A673 (cell line): ENCODE results near the gene SRPK3. TPM values are rescaled to one million over a fixed set of nuclear protein-coding genes. Genes with fewer than 3 reads are reported as not detected.
"Not testable (repeated sequence)": the region's sequence is repeated elsewhere in the genome, so short reads cannot be mapped to it uniquely, and the experiment has no call there.

Source experiments
- BruUV-seq: library from RNA; stranded (reverse); fragments of 400-500 nt; replicated peaks from 2 replicates; lab custom pipeline; 2021; lab: Mats Ljungman, UMichigan
- CTCF ChIA-PET: fragments of 300-600 bp; sonication (Branson Sonifier 250); formaldehyde crosslinking; loops from one replicate; lab custom pipeline; 2022; ENCODE audit warnings: antibody characterized with exemption; lab: Charles Lee
- POLR2A ChIA-PET: fragments of 300-600 bp; sonication (Branson Sonifier 250); formaldehyde crosslinking; loops from one replicate; lab custom pipeline; 2022; ENCODE audit warnings: antibody characterized with exemption; ENCODE audit not compliant: low non-redundant PET; lab: Charles Lee
- DNase-seq: peaks from one replicate; pipeline ENCODE4 v3.0.0-alpha.2; 2015; ENCODE audit warnings: low spot score
- H3K27ac ChIP-seq: fragments of 200-600 bp; sonication (generic); 2 replicates; pipeline ENCODE4 v1.5.1; 2016; ENCODE audit warnings: mixed run types, low read depth, mild to moderate bottlenecking, mixed read lengths, antibody characterized with exemption, low read length; ENCODE audit not compliant: poor library complexity, severe bottlenecking
- H3K27me3 ChIP-seq: fragments of 200-600 bp; sonication (generic); replicated peaks from 2 replicates; pipeline ENCODE4 v1.6.1; 2017; ENCODE audit warnings: mixed run types, low read depth, mild to moderate bottlenecking, mixed read lengths, antibody characterized with exemption, low read length; ENCODE audit not compliant: insufficient read depth, poor library complexity
- H3K36me3 ChIP-seq: fragments of 200-600 bp; sonication (generic); 2 replicates; pipeline ENCODE4 v1.6.1; 2016; ENCODE audit warnings: mixed run types, mild to moderate bottlenecking, mixed read lengths, antibody characterized with exemption, low read length; ENCODE audit not compliant: insufficient read depth, poor library complexity, severe bottlenecking
- H3K4me1 ChIP-seq: fragments of 200-600 bp; sonication (generic); 2 replicates; pipeline ENCODE4 v1.6.1; 2017; ENCODE audit warnings: mixed run types, mild to moderate bottlenecking, mixed read lengths, antibody characterized with exemption, low read length; ENCODE audit not compliant: insufficient read depth, poor library complexity, severe bottlenecking
- H3K4me3 ChIP-seq: fragments of 200-600 bp; sonication (generic); 2 replicates; pipeline ENCODE4 v1.5.1; 2016; ENCODE audit warnings: low read depth, mixed run types, mild to moderate bottlenecking, mixed read lengths, low read length; ENCODE audit not compliant: poor library complexity, severe bottlenecking
- H3K9me3 ChIP-seq: fragments of 200-600 bp; sonication (generic); 2 replicates; pipeline ENCODE4 v1.6.1; 2016; ENCODE audit warnings: mixed run types, low read depth, mild to moderate bottlenecking, mixed read lengths, antibody characterized with exemption, low read length; ENCODE audit not compliant: poor library complexity, severe bottlenecking
- EZH2 ChIP-seq: fragments of 200-600 bp; sonication (generic); IDR thresholded peaks from 2 replicates; pipeline ENCODE4 v1.6.1; 2017; ENCODE audit warnings: borderline replicate concordance, low read depth, mild to moderate bottlenecking, mixed read lengths, antibody characterized with exemption, low read length; ENCODE audit not compliant: poor library complexity, severe bottlenecking
- intact Hi-C: fragments of 100-400 bp; cut with micrococcal nuclease; formaldehyde crosslinking; loops from one replicate; pipeline ENCODE4 v1.10.0; 2022; ENCODE audit not compliant: unreplicated experiment
- total RNA-seq: library from RNA; stranded (reverse); gene quantifications from 2 replicates; pipeline ENCODE4 v1.2.3, GENCODE V29; 2021
- TF ChIP-seq, protein P1 (sequence below): fragments of 300-800, 200-600 bp; sonication (generic); conservative IDR thresholded peaks from 2 replicates; pipeline ENCODE4 v1.5.1; 2017; ENCODE audit warnings: low read depth, mild to moderate bottlenecking, antibody characterized with exemption, low read length, moderate library complexity, mixed read lengths

SRPK3 gene
- total RNA-seq, 1 experiment from 2014 or later = not detected

DNA sequence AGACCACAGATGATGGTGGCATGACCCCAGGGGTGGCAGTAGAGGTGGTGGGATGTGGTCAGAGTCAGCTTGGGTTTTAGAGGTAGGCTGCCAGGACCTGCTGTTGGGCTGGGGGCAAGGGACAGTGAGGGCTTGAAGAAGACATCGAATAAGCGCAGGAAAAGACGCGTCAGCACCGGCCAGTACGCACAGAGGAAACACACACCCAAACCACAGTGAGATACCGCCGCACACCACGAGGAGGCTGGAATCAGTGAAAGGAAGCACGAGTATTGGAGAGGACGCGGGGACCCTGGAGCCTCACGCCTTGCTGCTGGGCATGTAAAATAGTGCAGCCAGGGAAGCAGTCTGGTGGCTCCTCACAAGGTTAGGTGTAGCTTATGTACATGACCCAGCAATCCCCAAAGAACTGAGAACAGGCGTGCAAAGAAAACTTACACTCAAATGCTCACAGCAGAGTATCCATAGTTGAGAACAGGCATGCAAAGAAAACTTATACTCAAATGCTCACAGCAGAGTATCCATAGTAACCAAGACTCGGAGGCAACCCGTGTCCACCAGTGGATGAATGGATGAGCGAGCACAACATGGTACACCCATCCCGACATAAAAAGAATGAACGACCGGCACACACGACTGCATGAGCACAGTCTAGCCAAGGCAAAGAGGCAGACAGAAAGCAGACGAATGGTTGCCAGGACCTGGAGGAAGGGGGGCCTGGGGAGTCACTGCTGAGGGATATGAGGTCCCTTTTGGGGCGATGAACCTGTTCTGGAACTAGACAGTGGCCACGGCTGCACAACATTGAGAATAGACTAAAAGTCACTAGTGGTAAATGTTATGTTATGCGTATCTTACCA is 36.2 kb downstream of the SRPK3 start:
- TF ChIP-seq, protein P1, sequence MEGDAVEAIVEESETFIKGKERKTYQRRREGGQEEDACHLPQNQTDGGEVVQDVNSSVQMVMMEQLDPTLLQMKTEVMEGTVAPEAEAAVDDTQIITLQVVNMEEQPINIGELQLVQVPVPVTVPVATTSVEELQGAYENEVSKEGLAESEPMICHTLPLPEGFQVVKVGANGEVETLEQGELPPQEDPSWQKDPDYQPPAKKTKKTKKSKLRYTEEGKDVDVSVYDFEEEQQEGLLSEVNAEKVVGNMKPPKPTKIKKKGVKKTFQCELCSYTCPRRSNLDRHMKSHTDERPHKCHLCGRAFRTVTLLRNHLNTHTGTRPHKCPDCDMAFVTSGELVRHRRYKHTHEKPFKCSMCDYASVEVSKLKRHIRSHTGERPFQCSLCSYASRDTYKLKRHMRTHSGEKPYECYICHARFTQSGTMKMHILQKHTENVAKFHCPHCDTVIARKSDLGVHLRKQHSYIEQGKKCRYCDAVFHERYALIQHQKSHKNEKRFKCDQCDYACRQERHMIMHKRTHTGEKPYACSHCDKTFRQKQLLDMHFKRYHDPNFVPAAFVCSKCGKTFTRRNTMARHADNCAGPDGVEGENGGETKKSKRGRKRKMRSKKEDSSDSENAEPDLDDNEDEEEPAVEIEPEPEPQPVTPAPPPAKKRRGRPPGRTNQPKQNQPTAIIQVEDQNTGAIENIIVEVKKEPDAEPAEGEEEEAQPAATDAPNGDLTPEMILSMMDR = no peak
- TF ChIP-seq EZH2 = no peak
- Histone ChIP-seq H3K27ac (no peak overlapping the region), H3K9me3 (no peaks in the 10 kb centered on the region), H3K4me1 (no peaks in the 10 kb centered on the region), H3K27me3 (no peaks in the 10 kb centered on the region), H3K36me3 (no peaks in the 10 kb centered on the region), H3K4me3 (no peak overlapping the region)
- DNase-seq = no peak
- intact Hi-C loops = no loop called here
- CTCF ChIA-PET = no interaction called here
- POLR2A ChIA-PET = no interaction called here
- BruUV-seq = no TSS peak

DNA sequence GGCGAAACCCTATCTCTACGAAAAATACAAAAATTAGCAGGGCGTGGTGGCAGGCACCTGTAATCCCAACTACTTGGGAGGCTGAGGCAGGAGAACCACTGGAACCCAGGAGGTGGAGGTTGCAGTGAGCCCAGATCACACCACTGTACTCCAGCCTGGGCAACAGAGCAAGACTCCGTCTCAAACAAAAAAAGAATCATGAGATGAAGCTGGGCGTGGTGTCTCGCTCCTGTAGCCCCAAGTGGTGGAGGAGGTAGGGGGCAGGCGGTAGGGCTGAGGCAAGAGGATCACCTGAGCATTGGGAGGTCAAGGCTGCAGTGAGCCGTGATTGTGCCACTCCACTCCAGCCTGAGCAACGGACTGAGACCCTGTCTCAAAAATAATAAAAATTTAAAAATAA is 37.2 kb downstream of the SRPK3 start:
- H3K9me3 ChIP-seq, intact Hi-C loops, H3K27ac ChIP-seq, H3K36me3 ChIP-seq, BruUV-seq, CTCF ChIA-PET, DNase-seq, H3K4me3 ChIP-seq, H3K27me3 ChIP-seq, H3K4me1 ChIP-seq: not testable (repeated sequence)
- POLR2A ChIA-PET = interaction anchor here (0.7 kb wide), 1 partner anchor 174 kb away, joined by 16 read pairs; no protein-coding TSS in a partner anchor

DNA sequence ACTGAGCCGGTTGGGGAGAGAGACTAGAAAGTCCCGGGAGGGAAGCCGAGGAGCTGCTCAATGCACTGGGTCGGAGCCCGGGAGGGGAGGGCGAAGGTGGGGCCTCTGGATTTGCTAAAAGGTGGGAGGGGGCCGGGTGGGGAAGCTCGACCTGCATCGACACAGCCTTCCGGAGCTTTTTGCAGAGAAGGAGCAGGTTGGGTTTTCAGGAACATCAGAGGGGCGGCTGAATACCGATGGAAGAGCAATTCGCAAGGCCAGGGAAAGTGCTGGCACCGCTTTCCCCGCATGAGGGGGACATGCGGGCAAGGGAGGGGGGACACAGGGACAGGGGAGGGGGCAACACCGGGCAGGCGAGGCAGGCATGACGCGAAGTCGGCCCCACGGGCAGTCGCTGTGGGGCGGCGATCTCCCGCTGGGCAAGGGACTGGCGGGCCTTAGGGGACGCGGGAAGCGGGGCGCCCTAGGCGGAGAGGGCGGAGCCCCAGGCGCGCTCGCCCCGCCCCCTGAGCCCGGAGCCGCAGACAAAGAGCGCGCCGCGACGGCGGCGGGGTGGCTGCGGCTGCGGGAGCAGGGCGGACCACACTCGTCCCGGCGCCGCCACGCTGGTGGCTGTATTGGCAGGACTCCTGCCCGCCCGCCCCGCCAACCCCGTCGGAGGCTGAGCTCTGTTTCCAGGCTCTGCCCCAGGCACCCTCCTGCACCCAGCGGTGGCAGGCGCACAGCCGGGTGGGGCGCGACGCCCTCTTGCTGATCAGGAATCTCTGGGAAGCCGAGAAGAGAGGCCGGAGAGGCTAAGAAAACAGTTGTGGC is 37.9 kb downstream of the SRPK3 start:
- H3K4me1 ChIP-seq = no peaks in the 10 kb centered on the region
- intact Hi-C loops = no loop called here
- no TSS peak for BruUV-seq
- H3K27ac ChIP-seq = peak overlapping the region; percentile 50
- H3K27me3 ChIP-seq = no peaks in the 10 kb centered on the region
- ChIA-PET CTCF (no interaction called here), POLR2A (interaction anchor here (0.7 kb wide), 1 partner anchor 174 kb away, joined by 16 read pairs; no protein-coding TSS in a partner anchor)
- TF ChIP-seq, protein P1 = no peak
- no peak for TF ChIP-seq EZH2
- peak overlapping the region; percentile 41 for H3K4me3 ChIP-seq
- H3K36me3 ChIP-seq = no peaks in the 10 kb centered on the region
- DNase-seq = peak; percentile 61
- no peaks in the 10 kb centered on the region for H3K9me3 ChIP-seq
